OCI-LY1 (cell line): ENCODE data around the gene TLE4.

ENCODE experiments used
- CTCF ChIP-seq: fragments of 200-600 bp; sonication (generic), shearing (Covaris generic); IDR thresholded peaks from 2 replicates; pipeline ENCODE4 v1.5.1; 2017; ENCODE audit warnings: mild to moderate bottlenecking, antibody characterized with exemption, low read length, moderate library complexity, mixed read lengths
- EZH2 ChIP-seq: fragments of 200-600 bp; sonication (generic), shearing (Covaris generic); IDR thresholded peaks from 2 replicates; pipeline ENCODE4 v1.8.0; 2017; ENCODE audit warnings: borderline replicate concordance, mixed run types, mild to moderate bottlenecking, antibody characterized with exemption, low read length, moderate library complexity, mixed read lengths

GRCh38 chr9:79639354-79639753 lies 67.6 kb downstream of the TLE4 start:
- TF ChIP-seq CTCF (no peak), EZH2 (no peak)
